H1 (cell line): ENCODE measurements around the gene TEAD1. TPM values are rescaled to one million over a fixed set of nuclear protein-coding genes. Genes with fewer than 3 reads are reported as not detected.

Source experiments
- CTCF ChIA-PET: fragments of 300-600 bp; sonication (Branson Sonifier 250); formaldehyde crosslinking; loops from one replicate; lab custom pipeline; 2021; ENCODE audit not compliant: partially characterized antibody; lab: Charles Lee
- POLR2A ChIA-PET: fragments of 300-600 bp; sonication (Branson Sonifier 250); formaldehyde crosslinking; loops from one replicate; lab custom pipeline; 2021; ENCODE audit warnings: inconsistent platforms; ENCODE audit not compliant: partially characterized antibody; lab: Charles Lee
- DNase-seq, 2 experiments: peaks; one replicate each; pipeline versions ENCODE4 v3.0.0 to v3.0.0-alpha.2; 2010 to 2022; ENCODE audit warnings: low spot score in 2 of 2, low read depth in 1 of 2, mixed read lengths in 1 of 2
- FAIRE-seq: peaks from 2 replicates; lab custom pipeline; 2011; peaks lifted over from hg19 to GRCh38; lab: Jason Lieb, UNC
- H2AFZ ChIP-seq: 2 replicates; pipeline ENCODE4 v1.8.1; 2012; ENCODE audit warnings: low read length, inconsistent platforms
- H2AK5ac ChIP-seq: 2 replicates; pipeline ENCODE4 v1.6.1; 2013; ENCODE audit warnings: low read depth, low read length
- H2BK120ac ChIP-seq: replicated peaks from 2 replicates; pipeline ENCODE3; 2013; ENCODE audit warnings: low read depth, low read length, inconsistent platforms
- H2BK12ac ChIP-seq: 2 replicates; pipeline ENCODE4 v1.6.1; 2013; ENCODE audit warnings: low read depth, low read length
- H2BK15ac ChIP-seq: 2 replicates; pipeline ENCODE4 v1.6.1; 2013; ENCODE audit warnings: low read length
- H2BK20ac ChIP-seq: 2 replicates; pipeline ENCODE4 v1.6.1; 2013; ENCODE audit warnings: low read length
- H2BK5ac ChIP-seq: 2 replicates; pipeline ENCODE4 v1.6.1; 2013; ENCODE audit warnings: low read depth, low read length
- H3K14ac ChIP-seq: 2 replicates; pipeline ENCODE4 v1.6.1; 2013; ENCODE audit warnings: inconsistent platforms; ENCODE audit not compliant: insufficient read length
- H3K18ac ChIP-seq: 2 replicates; pipeline ENCODE4 v1.6.1; 2013; ENCODE audit warnings: low read length; ENCODE audit errors: extremely low read depth
- H3K23ac ChIP-seq: 2 replicates; pipeline ENCODE4 v1.6.1; 2013; ENCODE audit warnings: inconsistent platforms; ENCODE audit not compliant: insufficient read length
- H3K23me2 ChIP-seq: 2 replicates; pipeline ENCODE4 v1.6.1; 2013; ENCODE audit warnings: low read depth, low read length
- H3K27ac ChIP-seq: 2 replicates; pipeline ENCODE4 v1.6.1; 2011; ENCODE audit warnings: low read depth, low read length, inconsistent platforms
- H3K27me3 ChIP-seq, 4 experiments: replicated peaks in 1 of 4; 1 replicate in 1 of 4; 2 replicates in 3 of 4; pipeline versions ENCODE4 v1.6.1 to v1.8.1; 2011 to 2013; ENCODE audit warnings: low read length in 3 of 4, mild to moderate bottlenecking in 3 of 4, inconsistent platforms in 2 of 4, mixed read lengths in 2 of 4, moderate library complexity in 1 of 4; ENCODE audit not compliant: control insufficient read depth in 3 of 4, insufficient read depth in 3 of 4; ENCODE audit errors: extremely low read depth in 1 of 4
- H3K36me3 ChIP-seq, 4 experiments: 2 replicates each; pipeline versions ENCODE4 v1.6.1 to v1.8.1; 2011 to 2013; ENCODE audit warnings: mild to moderate bottlenecking in 4 of 4, low read length in 3 of 4, moderate library complexity in 2 of 4, control low read depth in 1 of 4, inconsistent platforms in 1 of 4; ENCODE audit not compliant: insufficient read depth in 4 of 4, control insufficient read depth in 2 of 4
- H3K4ac ChIP-seq: replicated peaks from 2 replicates; pipeline ENCODE3; 2013; ENCODE audit warnings: low read length, low read depth, mixed read lengths, inconsistent platforms; ENCODE audit not compliant: insufficient read length
- H3K4me1 ChIP-seq, 4 experiments: replicated peaks in 1 of 4; 1 replicate in 1 of 4; 2 replicates in 3 of 4; pipeline versions ENCODE4 v1.6.1 to v1.8.1; 2011 to 2013; ENCODE audit warnings: low read length in 3 of 4, inconsistent platforms in 2 of 4, mixed read lengths in 1 of 4; ENCODE audit not compliant: insufficient read depth in 4 of 4, control insufficient read depth in 3 of 4
- H3K4me2 ChIP-seq, 2 experiments: 2 replicates each; pipeline versions ENCODE4 v1.6.1 to v1.8.1; 2011 to 2013; ENCODE audit warnings: low read depth in 2 of 2, low read length in 2 of 2, control low read depth in 1 of 2, inconsistent platforms in 1 of 2, mild to moderate bottlenecking in 1 of 2; ENCODE audit not compliant: insufficient read depth in 1 of 2
- H3K4me3 ChIP-seq, 4 experiments: fragments of 200-600, 300-600 bp in 1 of 4; sonication (generic), shearing (Covaris generic), sonication (Bioruptor Twin) in 1 of 4; 2 replicates each; pipeline versions ENCODE4 v1.5.1 to v1.8.1; 2011 to 2016; ENCODE audit warnings: low read length in 4 of 4, low read depth in 3 of 4, control low read depth in 2 of 4, inconsistent platforms in 2 of 4, mild to moderate bottlenecking in 2 of 4, mixed read lengths in 1 of 4, moderate library complexity in 1 of 4; ENCODE audit not compliant: insufficient read depth in 2 of 4; ENCODE audit errors: extremely low read depth in 1 of 4
- H3K56ac ChIP-seq: replicated peaks from 2 replicates; pipeline ENCODE3; 2013; ENCODE audit warnings: low read depth, mild to moderate bottlenecking, mixed read lengths, low read length, inconsistent platforms; ENCODE audit not compliant: insufficient read length
- H3K79me1 ChIP-seq: 2 replicates; pipeline ENCODE4 v1.6.1; 2013; ENCODE audit warnings: low read depth, low read length, control low read depth
- H3K79me2 ChIP-seq, 2 experiments: 2 replicates each; pipeline versions ENCODE4 v1.6.1 to v1.8.1; 2012 to 2013; ENCODE audit warnings: low read length in 2 of 2, mild to moderate bottlenecking in 2 of 2, inconsistent platforms in 1 of 2; ENCODE audit not compliant: insufficient read depth in 2 of 2, control insufficient read depth in 1 of 2
- H3K9ac ChIP-seq, 4 experiments: replicated peaks in 1 of 4; 1 replicate in 1 of 4; 2 replicates in 3 of 4; pipeline versions ENCODE4 v1.6.1 to v1.8.1; 2011 to 2013; ENCODE audit warnings: low read depth in 3 of 4, low read length in 3 of 4, control low read depth in 2 of 4, mild to moderate bottlenecking in 2 of 4, moderate library complexity in 2 of 4, inconsistent platforms in 1 of 4; ENCODE audit errors: extremely low read depth in 1 of 4
- H3K9me3 ChIP-seq, 2 experiments: 2 replicates each; pipeline versions ENCODE4 v1.6.1 to v1.8.1; 2012 to 2013; ENCODE audit warnings: mild to moderate bottlenecking in 2 of 2, moderate library complexity in 2 of 2, control low read depth in 1 of 2, inconsistent platforms in 1 of 2, low read depth in 1 of 2, low read length in 1 of 2, mixed read lengths in 1 of 2; ENCODE audit not compliant: insufficient read depth in 2 of 2
- H4K20me1 ChIP-seq, 2 experiments: replicated peaks in 1 of 2; 2 replicates each; pipeline versions ENCODE3 to v1.8.1; 2011 to 2013; ENCODE audit warnings: inconsistent platforms in 2 of 2, low read length in 2 of 2, mild to moderate bottlenecking in 1 of 2; ENCODE audit not compliant: insufficient read depth in 2 of 2, control insufficient read depth in 1 of 2
- H4K5ac ChIP-seq: 2 replicates; pipeline ENCODE4 v1.6.1; 2013; ENCODE audit warnings: low read length, low read depth, mixed read lengths, inconsistent platforms; ENCODE audit not compliant: insufficient read length
- H4K8ac ChIP-seq: 2 replicates; pipeline ENCODE4 v1.8.0; 2013; ENCODE audit warnings: mild to moderate bottlenecking, moderate library complexity, low read length, inconsistent platforms; ENCODE audit not compliant: insufficient read depth; ENCODE audit errors: extremely low read depth
- H4K91ac ChIP-seq: replicated peaks from 2 replicates; pipeline ENCODE3; 2013; ENCODE audit warnings: low read length, mixed read lengths, inconsistent platforms; ENCODE audit not compliant: insufficient read length
- CREB1 ChIP-seq: IDR thresholded peaks from 2 replicates; pipeline ENCODE4 v1.6.1; 2012; ENCODE audit warnings: inconsistent platforms
- HDAC2 ChIP-seq, 2 experiments: fragments of 300-600 bp in 1 of 2; sonication (generic) in 1 of 2; IDR thresholded peaks; 2 replicates each; pipeline ENCODE4 v1.6.1; 2011 to 2012; ENCODE audit warnings: low read depth in 2 of 2, low read length in 2 of 2, mild to moderate bottlenecking in 2 of 2, moderate library complexity in 2 of 2, borderline replicate concordance in 1 of 2, inconsistent platforms in 1 of 2
- KDM4A ChIP-seq: IDR thresholded peaks from one replicate; pipeline ENCODE4 v1.7.1; 2012; ENCODE audit warnings: low read depth, mild to moderate bottlenecking, moderate library complexity, low read length, inconsistent platforms; ENCODE audit not compliant: severe bottlenecking
- SP4 ChIP-seq: IDR thresholded peaks from 2 replicates; pipeline ENCODE4 v1.6.1; 2012; ENCODE audit warnings: low read length, inconsistent platforms
- SRF ChIP-seq: IDR thresholded peaks from 2 replicates; pipeline ENCODE4 v1.6.1; 2011; ENCODE audit warnings: mild to moderate bottlenecking, low read depth, low read length, moderate library complexity
- WGBS, 2 experiments: shearing (Covaris generic) in 1 of 2; methylation state at CpG; one replicate each; pipeline versions ENCODE4 v1.1.6 to v1.1.7; 2013 to 2015; ENCODE audit warnings: low lambda C conversion rate in 2 of 2, mixed read lengths in 2 of 2, inconsistent platforms in 1 of 2, low coverage in 1 of 2, missing lambda C conversion rate in 1 of 2; ENCODE audit not compliant: insufficient replicate concordance in 2 of 2, insufficient coverage in 1 of 2, insufficient read length in 1 of 2; ENCODE audit errors: extremely low coverage in 1 of 2, missing lambda C conversion rate in 1 of 2; 5-methylcytosine and 5-hydroxymethylcytosine counted together
- polyA plus RNA-seq, 7 experiments: library from polyadenylated mRNA; depleted of rRNA in 3 of 7; stranded (reverse) in 5 of 7; unstranded in 2 of 7; fragments of >200 nt in 5 of 7; fragments of 200-250 nt in 2 of 7; gene quantifications; 1 replicate in 5 of 7; 2 replicates in 1 of 7; 4 replicates in 1 of 7; pipeline versions ENCODE4 v1.2.1 to v1.2.3, GENCODE V29; 2011 to 2013; ENCODE audit warnings: missing spikeins in 2 of 7, mixed read lengths in 2 of 7
- total RNA-seq: library from RNA; stranded (reverse); fragmentation: NEBNext Ultra II Directional; extraction: Animal tissue kit (Norgen Biotek cat#: 25700); gene quantifications from 2 replicates; pipeline ENCODE4 v1.2.1, GENCODE V29; 2021

Gene TEAD1
- total and polyA plus RNA-seq, 2 of the 8 experiments (the other 6 are each of a cell fraction or from before 2014, with no cell fraction given) = 15.6 to 67.4 TPM

GRCh38 chr11:12749442-12749841, 75.2 kb downstream of the TEAD1 start:
- H3K27ac ChIP-seq = no peak overlapping the region
- 0 out of 2 replicates have a peak overlapping the region, but pooled peaks have one; percentile 1 for H3K18ac ChIP-seq
- H3K4me3 ChIP-seq = no peak overlapping the region
- no peak for FAIRE-seq
- no peaks in the 10 kb centered on the region for H3K27me3 ChIP-seq
- peak overlapping the region in 1 of 2 experiments; percentile 40; a peak in 3 of 4 replicates for H3K4me2 ChIP-seq
- H4K8ac ChIP-seq = no peak overlapping the region
- ChIA-PET POLR2A (interaction anchor here (0.7 kb wide), 1 partner anchor 65 kb away, joined by 3 read pairs; no protein-coding TSS in a partner anchor), CTCF (interaction anchor here (1.0 to 1.8 kb wide), 4 partner anchors 47 to 144 kb away, joined by 3 to 4 read pairs (median 3); no protein-coding TSS in a partner anchor)
- H3K23me2 ChIP-seq = no peaks in the 10 kb centered on the region
- H3K9ac ChIP-seq = no peak overlapping the region
- H4K5ac ChIP-seq = no peak overlapping the region
- H2AK5ac ChIP-seq = no peak overlapping the region
- H2BK12ac ChIP-seq = no peak overlapping the region
- H4K91ac ChIP-seq = no peak overlapping the region
- no peaks in the 10 kb centered on the region for H3K9me3 ChIP-seq
- 0 out of 2 replicates have a peak overlapping the region, but pooled peaks have one; percentile 3 for H2BK5ac ChIP-seq
- peaks cover 14% of the 10 kb centered on the region for H3K79me1 ChIP-seq
- peak overlapping the region; percentile 34 for H3K4ac ChIP-seq
- H3K36me3 ChIP-seq = no peaks in the 10 kb centered on the region
- WGBS, 2 experiments = 76% methylated on average over 6 of the region's 6 CpGs; no CpG with 5 or more reads in 1 of the 2 experiments
- H3K79me2 ChIP-seq = peaks cover 0 to 89% of the 10 kb centered on the region in 2 experiments
- no peak overlapping the region for H3K56ac ChIP-seq
- no peak overlapping the region for H3K14ac ChIP-seq
- DNase-seq = no peak
- H2BK15ac ChIP-seq = no peak overlapping the region
- no peak overlapping the region for H2BK120ac ChIP-seq
- no peak overlapping the region for H2BK20ac ChIP-seq
- TF ChIP-seq KDM4A (no peak), SRF (no peak), CREB1 (no peak), HDAC2 (IDR thresholded peaks at IDR 0.05; ENCODE audit: borderline replicate concordance in 1 of 2, low read depth in 2 of 2, low read length in 2 of 2) (no peak), SP4 (no peak)
- peaks cover 9 to 33% (median 27%) of the 10 kb centered on the region in 4 experiments for H3K4me1 ChIP-seq
- no peak overlapping the region for H2AFZ ChIP-seq
- peaks cover 3 to 28% of the 10 kb centered on the region in 2 experiments for H4K20me1 ChIP-seq
- H3K23ac ChIP-seq = no peak overlapping the region
